HTR-8/SVneo (cell line): ENCODE data around the gene TSTD2.
A peak's percentile ranks its signal among the peaks of the same experiment; 100 is the strongest.

ENCODE experiments used
- DNase-seq: peaks from one replicate; pipeline ENCODE4 v3.0.0; 2011; ENCODE audit warnings: low spot score, mixed read lengths; ENCODE audit not compliant: insufficient read length
- FAIRE-seq: peaks from 2 replicates; lab custom pipeline; 2011; peaks lifted over from hg19 to GRCh38; lab: Jason Lieb, UNC

The TSTD2 gene

DNA sequence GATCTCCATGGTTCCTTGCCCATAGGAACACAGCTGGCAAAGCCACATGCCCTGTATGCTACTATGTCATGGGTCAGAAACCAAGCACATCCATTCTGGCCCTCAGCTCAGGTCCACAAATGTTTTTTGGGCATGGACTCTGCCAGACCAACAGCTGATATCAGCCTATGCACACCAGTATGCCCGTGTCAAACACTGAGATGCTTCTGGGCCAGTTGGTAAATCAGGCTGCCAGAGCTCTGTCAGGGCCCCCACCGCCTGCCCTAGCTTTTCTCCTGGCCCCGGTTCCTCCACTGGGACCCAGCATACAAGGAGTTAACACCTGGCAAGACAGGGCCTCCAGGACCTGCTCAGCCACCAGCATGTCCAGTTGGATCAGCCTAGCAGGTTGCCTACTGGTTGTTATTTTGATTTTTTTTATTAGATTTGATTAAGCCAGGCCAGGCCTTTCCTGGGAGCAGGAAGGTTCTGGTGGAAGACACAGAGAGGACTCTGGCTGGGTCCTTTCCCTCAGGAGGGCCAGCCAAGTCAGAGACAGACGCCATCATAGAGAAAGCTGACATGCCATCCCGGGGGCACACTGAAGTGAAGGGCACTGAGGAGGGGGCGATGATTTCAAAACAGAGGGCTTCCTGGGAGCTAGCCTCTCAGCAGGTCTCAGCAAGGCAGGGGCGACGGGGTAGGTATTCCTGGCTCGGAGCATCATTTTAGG lies 65.8 kb downstream of the TSTD2 start:
- DNase-seq, result no peak

DNA sequence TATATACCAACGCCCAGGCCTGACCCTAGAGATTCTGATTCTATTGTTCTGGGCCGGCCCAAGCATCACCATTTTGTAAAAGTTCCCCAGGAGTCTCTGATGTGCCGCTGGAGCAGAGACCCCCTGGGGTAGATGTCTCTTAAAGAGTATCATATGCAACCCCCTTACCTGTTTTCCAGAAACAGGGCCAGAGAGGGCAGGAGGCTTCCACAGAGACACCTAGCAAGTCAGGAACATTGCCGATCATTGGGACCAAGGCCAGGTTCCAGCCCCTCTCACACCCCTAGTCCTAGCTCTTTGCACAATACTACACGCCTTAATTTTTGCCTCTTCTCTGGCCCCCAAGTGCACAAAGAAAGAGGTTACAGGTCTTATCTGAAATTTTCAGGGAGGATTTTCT lies 67.9 kb downstream of the TSTD2 start:
- DNase-seq (no peak), FAIRE-seq (no peak)

More for the DNA sequence above, 65.8 kb downstream of the TSTD2 start:
- FAIRE-seq, result no peak

DNA sequence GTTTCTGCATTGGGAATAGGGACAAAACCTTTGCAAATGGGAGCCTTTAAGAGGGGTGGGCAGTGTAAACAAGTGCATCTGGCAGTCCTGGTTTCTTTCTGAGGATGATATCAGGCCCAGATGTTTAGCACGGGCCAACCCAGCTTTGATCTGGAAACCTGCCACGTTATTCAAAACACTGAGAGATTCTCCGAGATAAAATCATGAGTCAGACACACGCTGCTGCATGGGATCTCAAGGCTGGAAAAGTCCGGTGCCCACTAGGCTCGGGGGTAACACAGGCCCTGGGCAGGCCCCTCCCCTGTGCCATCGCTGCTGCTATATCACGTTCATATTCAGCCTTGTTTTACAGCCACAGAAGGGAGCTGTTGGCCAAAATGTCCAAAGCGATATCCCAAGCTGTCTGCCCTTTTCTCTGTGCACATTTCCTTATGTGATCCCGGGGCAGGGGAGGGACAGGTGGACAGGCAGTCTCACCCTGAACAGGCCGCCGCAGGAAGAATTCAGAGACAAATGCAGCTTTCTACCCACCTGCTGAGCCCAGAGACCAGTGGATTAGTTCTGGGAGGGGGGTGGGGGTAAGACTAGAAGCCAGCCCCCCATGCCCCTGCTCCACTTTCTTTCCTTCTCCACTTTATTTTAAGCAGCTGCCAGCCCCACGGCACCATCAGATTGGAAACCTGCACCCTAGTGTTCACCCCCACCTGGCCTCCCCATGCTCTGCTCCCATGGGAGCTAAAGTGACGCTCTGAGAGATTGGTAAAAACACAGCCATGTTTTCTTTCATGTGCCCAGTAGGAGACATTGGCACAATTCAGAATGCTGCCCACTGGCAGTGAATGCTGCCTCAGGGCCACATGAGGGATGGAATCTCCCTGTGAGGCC lies 68.6 kb downstream of the TSTD2 start:
- DNase-seq (peak; percentile 29), FAIRE-seq (no peak)

DNA sequence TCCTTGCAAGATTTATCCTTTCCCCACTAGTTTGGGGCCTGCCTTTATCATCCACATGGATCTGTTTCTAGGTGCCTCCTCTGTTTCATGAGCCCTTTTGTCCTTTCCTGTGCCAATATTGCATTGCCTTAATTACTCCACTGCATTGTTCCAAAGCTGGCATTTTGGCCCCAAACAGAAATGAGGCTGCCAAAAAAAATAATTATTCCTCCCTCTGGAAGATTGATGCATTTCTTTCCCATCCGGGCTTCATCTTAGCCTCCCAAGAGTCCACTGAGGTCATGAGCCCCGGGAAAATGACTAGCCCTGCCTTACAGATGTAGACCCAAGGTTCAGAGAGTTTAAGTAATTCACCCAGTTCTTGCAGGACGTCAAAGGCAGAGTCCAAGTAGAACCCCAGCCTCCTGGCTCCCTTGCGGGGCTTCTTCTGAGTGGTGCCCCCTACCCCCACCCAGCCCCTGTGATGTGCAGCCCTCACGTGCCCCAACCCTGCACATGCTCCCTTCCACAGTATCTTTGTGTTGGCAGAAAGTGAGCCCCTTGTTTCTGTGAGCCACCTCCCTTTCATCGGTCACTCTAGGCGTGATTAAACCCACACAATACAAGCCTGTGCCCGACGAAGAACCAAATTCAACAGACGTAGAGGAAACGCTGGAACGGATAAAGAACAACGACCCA lies 69.6 kb downstream of the TSTD2 start:
- no peak for FAIRE-seq

DNA sequence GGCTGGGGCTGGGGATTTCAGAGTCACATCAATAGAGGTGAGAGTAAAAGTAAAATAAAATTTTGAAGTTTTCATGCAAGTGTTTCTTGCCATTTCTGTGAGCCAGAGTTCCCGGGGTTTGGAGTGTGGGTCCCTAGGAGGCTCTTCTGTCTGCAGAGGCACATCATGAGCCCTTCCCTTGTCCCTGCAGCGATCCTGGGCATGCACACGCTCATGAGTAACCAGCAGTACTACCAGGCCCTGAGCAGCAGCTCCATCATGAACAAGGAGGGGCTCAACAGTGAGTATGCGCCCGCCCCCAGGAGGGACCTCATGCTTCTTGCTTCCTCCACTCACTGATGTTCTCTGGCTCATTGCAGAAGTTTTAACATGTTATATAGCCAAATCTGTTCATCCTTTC lies 70.6 kb downstream of the TSTD2 start:
- no peak for DNase-seq
- FAIRE-seq, result no peak

More for the DNA sequence above, 69.6 kb downstream of the TSTD2 start:
- no peak for DNase-seq

DNA sequence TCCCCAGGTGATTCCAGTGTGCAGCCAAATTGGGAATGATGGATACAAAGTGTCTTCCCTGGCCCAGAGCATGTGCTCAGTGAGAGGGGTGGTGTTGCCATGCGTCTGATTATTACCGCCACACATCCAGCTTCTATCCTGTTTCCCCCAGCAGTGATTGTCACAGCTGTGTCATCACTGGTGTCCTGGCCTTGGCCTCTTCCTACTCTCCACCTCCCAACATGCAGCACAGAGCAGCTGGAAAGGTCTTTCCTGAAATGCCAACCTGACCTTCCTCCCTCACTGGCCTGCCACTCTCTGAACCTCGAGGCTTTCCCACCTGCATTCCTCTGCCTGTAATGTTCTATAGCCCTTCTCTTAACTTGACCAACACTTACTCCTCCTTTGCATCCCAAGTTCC lies 71.7 kb downstream of the TSTD2 start:
- DNase-seq, result no peak

DNA sequence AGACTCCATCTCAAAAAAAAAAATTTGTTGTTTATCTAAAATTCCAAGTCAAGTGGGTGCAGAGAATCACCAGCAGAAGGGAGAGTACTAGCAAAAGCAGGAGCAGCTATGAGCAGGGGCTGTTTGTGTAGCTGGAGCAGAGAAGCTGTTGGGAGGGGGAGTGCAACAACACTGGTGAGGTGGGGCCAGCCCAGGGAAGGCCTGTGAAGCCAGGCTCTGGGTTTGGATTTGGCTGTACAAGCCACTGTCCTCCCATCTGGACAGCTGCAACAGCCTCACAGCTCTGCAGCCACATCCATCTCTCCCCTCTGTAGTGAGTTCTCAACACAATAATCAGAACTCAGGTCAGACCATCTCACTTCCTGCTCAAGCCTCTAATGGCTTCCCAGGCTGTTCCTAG lies 72.3 kb downstream of the TSTD2 start:
- FAIRE-seq, result no peak
- no peak for DNase-seq

More for the DNA sequence above, 71.7 kb downstream of the TSTD2 start:
- FAIRE-seq, result no peak

DNA sequence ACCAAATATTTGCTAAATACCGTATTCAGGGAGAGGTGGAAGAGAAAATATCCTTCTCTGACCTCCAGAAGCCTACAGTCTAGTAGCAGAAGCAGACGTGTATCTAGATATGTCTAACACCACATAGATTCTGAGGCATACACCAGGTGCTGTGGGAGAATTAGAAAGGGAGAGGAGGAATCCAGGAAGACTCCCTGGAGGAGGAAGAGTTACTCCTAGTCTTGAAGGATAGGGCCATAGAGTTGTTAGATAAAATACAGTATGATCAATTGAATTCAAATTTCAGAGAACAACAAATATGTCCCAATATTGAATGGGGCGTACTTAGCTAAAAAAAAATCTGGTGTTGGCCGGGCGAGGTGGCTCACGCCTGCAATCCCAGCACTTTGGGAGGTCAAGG lies 73.0 kb downstream of the TSTD2 start:
- no peak for FAIRE-seq

DNA sequence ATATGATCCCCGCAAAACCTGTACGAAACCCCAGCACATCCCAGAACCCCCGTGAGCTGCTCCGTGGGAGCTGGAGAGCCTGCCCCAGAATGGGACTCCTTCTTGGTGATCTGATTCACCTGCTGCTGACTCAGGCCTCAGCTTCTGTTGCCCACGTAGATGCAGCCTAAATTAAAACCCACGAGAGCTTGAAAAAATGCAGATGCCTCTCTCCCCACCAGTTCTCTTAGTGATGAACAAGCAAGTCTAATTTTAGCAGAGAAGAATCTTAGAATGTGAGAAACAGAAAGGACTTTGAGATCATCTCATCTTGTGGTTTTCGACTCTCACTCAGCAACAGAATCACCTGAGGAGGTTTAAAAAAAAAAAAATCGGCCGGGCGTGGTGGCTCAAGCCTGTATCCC lies 74.1 kb downstream of the TSTD2 start:
- no peak for FAIRE-seq
- DNase-seq, result no peak

More for the DNA sequence above, 73.0 kb downstream of the TSTD2 start:
- no peak for DNase-seq

DNA sequence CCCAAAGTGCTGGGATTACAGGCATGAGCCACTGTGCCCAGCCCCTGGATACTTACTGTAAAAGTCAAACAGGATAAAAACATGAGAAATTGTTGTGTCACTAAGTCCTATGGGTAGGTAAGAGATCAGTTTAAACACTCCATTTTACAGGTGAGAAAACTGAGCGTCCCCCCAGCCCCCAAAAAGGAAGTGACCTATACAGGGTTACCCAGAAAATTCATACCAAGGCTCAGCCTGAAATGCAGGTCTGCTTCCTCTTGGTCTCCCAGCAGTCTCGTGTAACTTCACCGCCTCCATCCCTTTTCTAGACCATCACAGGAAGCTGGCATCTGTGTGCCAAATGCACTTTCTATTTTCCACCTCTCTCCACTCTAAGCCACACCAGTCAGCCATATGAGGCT lies 74.5 kb downstream of the TSTD2 start:
- no peak for FAIRE-seq

DNA sequence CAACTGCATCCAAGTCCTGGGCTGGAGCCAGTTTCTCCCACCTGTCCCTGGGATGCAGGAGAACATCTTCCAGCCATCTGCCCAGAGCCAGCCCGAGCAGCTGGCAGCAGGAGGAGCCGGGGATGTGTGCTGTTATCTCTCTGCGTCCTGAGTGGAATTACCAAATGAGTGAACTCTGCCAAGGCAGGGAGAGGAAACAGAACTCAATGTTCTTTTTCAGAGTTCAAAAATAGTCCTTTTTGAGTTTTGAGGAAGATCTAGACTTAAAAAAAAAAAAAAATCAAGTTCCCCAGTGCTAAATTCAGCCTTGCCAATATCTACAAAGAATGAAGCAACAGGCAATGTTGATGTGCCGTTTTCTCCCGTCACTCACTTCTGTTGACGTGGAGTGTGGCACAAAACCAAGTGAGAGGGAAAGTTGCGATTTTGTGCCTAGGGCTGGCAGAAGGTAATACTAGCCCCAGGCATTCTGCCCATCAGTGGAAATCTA lies 75.5 kb downstream of the TSTD2 start:
- DNase-seq (no peak), FAIRE-seq (no peak)

More for the DNA sequence above, 74.5 kb downstream of the TSTD2 start:
- DNase-seq, result no peak

DNA sequence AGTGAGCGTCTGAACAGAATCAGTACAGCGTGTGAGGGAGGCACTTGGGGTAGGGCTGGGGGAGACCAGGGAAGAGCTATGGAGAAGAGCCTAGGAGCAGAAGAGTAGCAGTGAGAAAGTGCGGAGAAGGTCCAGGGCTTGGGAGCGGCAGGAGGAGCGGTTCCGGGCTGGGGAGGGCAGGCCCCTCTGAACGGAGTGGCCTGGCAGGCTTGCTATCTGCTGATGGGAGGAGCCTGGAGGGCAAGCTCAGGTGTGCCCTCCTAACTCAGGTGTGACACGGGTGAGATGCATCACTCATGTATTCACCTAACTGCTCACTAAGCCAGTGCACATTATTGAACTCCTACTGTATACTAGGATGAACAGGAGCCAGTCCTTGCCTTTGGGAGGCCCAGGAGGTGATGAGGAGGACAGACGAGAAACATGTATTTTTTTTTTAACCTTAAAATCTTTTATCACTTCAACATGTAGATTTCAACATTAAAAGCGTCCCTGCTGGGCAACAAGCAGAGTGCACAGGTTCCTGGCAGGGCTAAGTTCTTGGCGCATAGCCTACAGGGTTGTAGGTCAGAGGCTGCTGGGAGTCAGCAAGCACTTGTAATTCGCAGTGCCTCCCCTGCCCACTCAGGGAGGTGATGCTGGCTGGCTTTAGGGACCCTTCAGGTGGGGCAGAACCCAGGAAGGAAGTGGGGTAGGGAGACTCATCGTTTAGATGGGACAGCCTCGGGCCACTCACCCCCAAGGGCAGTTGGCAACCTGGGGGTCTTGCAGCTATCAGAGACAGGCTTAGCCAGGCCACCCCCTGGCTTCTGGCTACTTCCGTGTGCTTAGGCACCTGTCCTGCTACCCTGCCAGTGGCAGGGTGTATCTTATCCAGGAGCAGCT lies 76.2 kb downstream of the TSTD2 start:
- DNase-seq, result no peak
- no peak for FAIRE-seq

DNA sequence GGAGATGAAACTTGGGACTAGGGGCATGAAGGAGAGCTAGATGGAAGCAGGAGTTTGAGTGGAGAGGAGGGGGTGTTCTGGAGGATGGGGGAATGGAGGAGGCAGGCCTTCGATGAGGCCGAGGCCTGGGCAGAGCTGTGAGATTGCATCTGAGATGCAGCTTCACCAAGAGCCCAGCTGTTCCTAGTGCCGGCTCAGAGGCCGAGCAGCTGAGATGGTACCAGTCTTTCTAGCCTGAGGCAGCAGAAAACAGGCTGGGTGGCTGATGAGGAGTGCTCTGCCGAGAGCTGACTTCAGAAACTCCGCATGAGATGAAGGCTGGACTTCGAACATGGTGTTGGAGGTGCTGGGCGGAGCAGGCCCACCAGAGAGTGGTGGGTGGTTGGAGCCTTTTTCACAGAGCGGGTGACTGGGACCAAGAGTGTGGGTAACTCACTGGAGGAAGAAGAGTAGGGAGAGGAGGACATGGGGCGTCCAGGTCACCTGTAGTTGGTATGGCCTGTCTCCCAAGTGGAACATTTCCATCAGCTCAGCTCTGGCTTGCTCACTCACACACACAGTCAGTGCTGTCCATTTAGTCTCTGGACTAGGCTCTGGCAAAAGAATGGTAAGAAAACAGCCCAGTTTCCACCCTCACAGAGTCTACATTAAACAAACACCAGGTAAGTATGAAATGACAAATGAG lies 77.0 kb downstream of the TSTD2 start:
- FAIRE-seq (no peak), DNase-seq (no peak)

DNA sequence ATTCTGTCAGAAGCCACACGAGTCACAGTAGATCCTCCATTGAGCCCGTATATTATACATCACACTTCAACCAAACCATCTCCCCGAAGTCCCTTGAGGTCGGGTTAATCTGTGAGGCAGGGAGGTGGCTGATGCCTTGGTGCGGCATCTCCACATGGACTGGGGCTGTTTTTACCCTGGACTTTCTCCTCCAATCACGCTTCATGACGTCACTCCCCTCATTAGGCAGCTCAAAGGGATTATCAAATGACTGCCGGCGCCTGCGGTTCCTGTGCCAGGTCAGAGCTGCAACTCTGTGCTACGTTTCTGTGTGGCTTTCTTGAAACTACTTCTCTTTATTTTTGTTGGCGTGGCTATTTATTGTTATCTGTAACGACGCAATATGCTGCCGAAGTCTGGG lies 78.0 kb downstream of the TSTD2 start:
- DNase-seq, result no peak

DNA sequence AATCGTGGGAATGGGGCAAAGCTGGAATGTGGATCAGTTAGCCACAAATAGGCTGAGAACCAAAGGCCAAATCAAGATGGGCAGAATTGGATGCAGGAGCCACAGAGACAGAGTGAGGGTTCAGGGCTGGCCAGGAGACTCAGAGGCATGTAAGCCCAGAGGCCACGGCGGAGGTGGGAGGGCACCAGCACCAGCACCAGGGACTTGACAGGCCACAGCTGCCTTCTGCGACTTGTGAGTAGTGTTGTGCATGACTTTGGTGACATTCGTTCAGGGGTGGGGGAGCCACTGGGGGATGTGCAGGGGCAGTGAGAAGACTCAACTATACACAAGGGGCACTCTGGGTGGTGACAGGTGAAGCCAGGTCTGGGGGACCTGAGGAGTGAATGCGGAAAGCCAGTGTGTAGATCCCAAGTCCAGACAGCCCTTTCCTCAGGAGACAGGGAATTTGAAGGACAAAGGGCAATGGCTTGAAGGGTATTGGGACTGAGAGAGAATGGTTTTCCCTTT lies 78.5 kb downstream of the TSTD2 start:
- no peak for DNase-seq
- FAIRE-seq, result no peak

More for the DNA sequence above, 78.0 kb downstream of the TSTD2 start:
- FAIRE-seq, result no peak

DNA sequence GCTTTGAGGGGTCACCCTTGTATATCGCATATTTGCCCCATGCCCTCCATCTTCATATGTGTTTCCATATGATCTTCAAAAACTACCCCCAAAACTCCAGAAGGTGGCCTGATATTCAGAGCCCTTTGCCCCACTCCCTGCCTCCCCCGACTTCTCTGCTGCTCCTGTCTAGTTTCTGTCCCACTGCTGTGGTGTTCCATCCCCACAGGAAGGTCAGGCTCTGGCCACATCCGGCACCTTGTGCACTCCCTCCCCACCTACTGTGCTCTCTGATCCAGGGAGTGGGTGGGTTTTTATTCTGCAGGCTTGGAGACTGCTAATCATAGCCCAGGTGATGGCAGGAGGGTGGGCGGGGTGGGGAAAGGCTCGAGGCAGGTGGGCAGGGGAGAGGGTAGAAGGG lies 79.3 kb downstream of the TSTD2 start:
- DNase-seq (no peak), FAIRE-seq (no peak)

DNA sequence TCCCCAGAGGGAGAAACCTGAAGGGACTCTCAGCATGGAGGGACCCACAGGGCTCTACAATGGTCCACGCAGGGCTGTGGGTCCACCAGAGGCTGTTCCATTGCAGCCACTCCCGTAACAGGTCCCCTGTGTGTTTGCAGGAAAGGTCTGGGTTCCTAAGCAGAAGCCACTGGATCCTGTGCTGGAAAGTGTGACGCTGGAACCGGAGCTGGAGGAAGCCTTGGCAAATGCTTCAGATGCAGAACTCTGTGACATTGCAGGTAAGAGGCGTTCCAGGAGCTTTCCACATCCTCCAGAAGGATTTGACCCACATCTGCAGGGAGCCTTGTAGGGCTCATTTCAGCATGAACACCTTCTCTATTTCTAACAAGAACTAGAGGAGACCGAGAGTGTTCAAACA lies 80.0 kb downstream of the TSTD2 start:
- no peak for FAIRE-seq

DNA sequence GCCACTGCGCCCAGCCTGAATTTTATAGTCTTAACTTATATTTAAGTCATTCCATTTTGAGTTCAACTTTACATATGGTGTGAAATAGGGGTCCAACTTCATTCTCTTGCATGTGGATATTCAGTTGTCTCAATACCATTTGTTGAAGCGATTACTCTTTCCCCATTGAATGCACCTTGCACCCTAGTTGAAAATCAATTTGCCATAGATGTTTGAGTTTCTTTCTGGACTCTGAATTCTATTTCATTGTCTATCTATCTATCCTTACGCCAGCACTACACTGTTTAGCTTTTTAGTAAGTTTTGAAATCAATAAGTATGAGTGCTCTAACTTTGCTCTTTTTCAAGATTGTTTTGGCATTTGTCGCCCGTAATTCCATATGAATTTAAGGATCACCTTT lies 81.9 kb downstream of the TSTD2 start:
- DNase-seq, result no peak
- no peak for FAIRE-seq

More for the DNA sequence above, 80.0 kb downstream of the TSTD2 start:
- no peak for DNase-seq

DNA sequence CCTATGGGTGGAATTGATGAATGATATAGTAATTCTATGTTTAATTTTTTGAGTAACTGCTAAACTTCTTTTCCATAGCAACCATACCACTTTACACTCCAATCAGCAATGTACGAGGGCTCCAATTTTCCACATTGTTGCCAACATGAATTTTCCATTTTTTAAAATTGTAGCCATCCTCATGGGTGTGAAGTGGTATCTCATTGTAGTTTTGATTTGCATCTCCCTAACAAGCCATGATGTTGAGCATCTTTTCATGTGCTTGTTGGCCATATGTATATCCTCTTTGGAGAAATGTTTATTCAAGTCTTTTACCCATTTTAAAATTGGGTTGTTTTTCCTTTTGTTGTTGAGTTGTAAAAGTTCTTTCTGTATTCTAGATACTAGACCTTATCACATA lies 82.8 kb downstream of the TSTD2 start:
- DNase-seq, result no peak
- no peak for FAIRE-seq
